NK-92 (cell line): ENCODE results near the gene CTSA.
"Not testable (repeated sequence)": the region's sequence is repeated elsewhere in the genome, so short reads cannot be mapped to it uniquely, and the experiment has no call there.

Experiments used
- DNase-seq: peaks from one replicate; lab custom pipeline; 2025; ENCODE audit not compliant: unreplicated experiment; lab: John Stamatoyannopoulos, UW

Gene CTSA

DNA sequence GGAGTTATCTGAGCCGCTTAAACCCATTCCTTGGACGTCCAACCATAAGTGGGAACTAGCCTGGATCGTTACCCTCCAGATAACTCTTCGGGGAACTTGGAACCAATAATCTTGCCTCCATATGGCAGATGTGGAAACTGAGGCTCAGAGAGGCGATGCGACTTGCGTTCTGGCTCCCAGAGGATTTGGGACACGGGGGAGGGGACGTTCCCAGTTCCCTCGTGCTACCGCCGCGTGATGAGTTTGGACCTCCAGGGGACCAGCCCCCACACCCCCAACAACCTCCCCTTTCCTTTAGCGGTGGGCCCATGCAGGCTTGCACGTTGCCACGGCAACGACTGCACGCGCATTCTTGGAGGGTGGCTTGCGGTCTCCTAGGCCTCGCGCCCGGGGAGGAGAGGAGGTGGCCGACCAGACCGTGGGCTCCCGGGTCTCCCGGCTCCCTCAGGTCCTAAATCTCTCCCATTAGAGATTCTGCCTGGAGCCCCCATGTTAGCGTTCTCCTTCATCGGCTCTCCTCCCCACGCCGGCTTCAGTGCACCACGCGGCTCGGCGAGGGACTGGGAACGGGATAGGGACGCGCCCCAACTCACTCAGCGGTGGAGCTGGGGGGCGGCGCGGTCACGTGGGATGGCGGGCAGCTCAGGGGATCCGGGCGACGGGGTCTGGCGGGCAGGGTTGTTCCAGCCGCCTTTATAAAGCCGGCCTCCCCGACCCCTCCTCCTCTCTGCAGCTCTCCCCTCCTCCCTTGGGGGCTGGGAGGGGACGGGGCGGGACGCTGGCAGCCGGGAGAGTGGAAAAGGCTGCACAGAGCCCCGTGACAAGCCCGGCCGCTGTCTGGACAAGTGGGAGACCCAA lies 20.6 kb downstream of the CTSA start, which contains the start of gene PLTP:
Gene PLTP (minus strand): TSS at position 670 of the 858 bp plus-strand sequence. CDS start 703 bp downstream, outside the sequence.
- DNase-seq, result no peak

GRCh38 chr20:45912344-45912682 lies 21.2 kb downstream of the CTSA start:
- DNase-seq, result no peak

GRCh38 chr20:45913116-45913515 lies 22.0 kb downstream of the CTSA start:
- DNase-seq, result no peak

DNA sequence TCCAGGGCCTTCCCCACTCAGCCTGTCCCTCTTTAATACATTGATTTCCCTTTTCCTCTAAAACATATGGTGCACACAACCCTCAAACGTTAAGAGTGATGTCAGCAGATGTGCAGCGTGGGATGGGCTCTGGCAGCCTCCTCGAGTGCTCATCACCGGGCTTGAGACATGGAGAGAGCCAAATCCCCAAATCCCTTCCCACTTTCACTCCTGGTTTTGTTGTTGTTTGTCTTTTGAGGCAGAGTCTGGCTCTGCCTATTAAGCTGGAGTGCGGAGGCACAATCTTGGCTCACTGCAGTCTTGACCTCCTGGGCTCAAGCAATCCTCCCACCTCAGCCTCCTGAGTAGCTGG lies 26.6 kb downstream of the CTSA start:
- DNase-seq, result no peak

- DNase-seq, result no peak
Measured at GRCh38 chr20:45918182-45918737, 27.1 kb downstream of the CTSA start.

GRCh38 chr20:45918779-45919537 lies 27.8 kb downstream of the CTSA start:
- no peak for DNase-seq

DNA sequence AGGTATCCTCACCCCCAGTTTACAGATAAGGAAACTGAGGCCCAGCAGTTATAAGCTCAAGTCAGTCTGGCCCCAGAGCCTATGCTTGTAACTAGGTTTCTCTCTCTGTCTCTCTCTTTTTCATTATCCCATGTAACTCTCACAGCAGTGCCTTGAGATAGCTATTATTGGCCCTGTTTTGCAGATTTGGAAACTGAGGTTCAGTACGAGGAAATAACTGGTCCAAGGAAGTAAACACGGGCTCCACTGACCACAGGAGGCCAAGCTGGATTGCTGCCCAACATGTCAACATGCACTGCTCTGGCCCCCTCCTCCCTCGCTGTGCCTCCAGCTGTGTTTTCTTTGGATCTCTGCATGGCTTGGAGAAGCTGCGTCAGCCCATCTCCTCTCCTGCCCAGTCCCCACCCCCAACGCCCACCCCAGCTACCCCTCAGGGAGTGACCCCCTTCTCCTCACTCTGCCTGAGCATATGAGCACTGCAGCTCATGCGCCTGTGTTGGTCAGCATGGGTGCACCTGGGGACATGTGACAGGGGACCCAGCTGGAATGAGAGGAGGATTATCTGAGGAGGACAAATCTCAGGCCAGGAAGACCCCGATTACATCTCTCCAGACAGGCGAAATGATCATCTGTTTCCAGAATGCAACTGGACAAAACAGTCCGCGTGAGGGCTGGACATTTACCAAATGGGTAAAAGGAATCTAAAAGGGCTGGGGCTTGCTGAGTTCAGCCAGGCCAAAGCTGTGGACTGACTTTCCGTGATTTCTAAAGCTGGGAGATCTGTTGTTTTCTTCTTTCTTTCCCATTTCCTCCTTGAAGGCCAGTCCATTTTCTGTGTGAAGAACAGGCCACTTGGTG lies 28.6 kb downstream of the CTSA start:
- DNase-seq, result no peak

DNA sequence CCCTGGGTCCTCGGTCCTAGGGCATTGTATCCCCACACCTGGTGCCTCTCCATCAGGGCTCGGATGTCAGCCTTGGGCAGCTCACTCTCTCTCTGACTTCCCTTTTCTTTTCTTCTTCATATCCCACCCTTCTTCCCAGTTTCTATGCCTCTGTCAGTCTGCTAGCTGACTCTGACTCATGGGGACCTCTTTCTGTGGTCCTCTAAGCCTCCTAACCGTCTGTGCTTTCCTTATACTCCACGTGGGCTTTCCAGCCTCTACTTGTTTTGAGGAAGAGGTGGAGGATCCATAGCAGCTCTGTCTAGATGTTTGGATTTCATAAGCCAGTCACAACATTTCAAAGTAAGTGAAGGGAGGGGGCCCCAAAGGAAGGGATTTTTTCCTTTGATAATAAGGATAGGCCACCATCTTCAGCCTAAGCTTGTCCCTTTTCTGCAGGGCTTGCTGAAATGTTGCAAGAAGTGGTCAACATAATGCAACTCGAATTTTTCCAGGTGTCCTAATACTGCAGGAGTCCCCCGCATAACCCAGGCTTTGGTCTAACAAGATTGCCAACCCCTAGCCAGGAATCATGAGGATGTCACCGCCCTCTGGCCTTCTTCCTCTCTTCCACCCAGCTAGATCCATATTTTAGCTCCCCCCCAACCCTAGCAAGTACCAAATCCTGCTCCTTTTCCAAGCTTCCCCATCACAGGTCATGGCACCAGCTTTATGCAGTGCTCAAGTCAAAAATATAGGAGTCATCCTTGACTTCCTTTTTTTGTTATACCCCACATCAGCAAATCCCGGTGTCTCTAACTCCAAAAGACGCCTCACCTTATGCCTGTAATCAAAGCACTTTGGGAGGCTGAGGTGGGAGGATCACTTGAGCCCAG lies 29.6 kb downstream of the CTSA start:
- no peak for DNase-seq

DNA sequence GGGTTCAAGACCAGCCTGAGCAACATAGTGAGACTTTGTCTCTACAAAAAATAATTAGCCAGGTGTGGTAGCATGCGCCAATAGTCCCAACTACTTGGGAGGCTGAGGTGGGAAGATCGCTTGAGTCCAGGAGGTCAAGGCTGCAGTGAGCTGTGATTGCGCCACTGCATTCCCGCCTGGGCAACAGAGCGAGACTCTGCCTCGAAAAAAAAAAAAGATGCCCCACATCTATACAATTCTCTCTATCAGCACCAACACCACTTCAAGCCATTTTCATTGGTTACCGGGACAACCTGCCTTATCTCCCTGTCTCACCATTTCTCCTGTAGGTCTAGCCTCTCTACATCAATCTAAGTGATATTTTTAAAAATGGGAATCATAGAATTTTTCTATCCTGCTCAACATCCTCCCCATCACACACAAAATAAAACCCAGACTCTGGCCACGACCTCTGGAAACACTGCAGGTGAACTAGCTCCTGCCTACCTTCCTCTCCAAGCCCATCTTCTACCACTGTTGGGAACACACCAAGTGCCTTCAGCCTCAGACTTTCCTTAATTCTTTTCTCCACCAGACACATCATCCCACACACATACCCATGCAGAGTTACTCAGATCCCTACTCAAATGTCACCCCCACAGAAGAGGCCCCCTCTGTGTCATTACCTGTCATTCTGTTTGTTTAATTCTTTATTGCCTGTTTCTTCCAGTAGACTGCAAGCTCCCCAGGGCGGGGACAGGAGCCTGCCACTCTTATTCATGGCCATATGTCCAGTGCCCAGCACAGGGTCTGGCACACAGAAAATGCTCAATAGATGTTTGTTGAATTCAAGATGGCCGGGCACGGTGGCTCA lies 30.4 kb downstream of the CTSA start:
- no peak for DNase-seq

DNA sequence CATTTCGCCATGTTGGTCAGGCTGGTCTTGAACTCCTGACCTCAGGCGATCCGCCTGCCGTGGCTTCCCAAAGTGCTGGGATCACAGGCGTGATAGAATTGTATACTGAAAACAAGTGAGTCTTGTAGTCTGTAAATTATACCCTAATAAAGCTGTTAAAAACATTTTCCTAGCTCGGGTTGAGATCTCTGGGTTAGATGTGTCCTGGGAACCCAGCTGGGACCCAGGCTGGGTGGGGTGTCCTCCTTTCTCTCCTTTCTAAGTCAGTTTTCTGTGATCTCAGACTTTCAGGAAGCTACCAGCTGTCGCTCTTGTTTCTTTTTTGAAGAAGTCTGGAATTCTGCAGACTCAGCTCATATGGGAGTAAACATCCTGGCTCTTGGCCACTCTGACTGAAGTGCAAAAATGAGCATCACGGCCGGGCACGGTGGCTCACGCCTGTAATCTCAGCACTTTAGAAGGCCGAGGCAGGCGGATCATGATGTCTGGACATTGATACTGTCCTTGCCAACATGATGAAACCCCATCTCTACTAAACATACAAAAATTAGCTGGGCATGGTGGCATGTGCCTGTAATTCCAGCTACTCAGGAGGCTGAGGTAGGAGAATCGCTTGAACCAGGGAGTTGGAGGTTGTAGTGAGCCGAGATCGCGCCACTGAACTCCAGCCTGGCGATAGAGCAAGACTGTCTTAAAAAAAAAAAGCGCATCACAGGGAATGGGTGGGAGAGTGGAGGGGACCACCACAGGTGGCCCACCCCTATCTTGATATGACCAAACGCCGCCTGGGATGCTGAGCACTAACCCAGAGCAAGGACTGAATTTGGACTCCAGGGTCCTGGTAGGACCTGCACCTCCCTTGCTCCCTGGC lies 33.5 kb downstream of the CTSA start:
- no peak for DNase-seq

DNA sequence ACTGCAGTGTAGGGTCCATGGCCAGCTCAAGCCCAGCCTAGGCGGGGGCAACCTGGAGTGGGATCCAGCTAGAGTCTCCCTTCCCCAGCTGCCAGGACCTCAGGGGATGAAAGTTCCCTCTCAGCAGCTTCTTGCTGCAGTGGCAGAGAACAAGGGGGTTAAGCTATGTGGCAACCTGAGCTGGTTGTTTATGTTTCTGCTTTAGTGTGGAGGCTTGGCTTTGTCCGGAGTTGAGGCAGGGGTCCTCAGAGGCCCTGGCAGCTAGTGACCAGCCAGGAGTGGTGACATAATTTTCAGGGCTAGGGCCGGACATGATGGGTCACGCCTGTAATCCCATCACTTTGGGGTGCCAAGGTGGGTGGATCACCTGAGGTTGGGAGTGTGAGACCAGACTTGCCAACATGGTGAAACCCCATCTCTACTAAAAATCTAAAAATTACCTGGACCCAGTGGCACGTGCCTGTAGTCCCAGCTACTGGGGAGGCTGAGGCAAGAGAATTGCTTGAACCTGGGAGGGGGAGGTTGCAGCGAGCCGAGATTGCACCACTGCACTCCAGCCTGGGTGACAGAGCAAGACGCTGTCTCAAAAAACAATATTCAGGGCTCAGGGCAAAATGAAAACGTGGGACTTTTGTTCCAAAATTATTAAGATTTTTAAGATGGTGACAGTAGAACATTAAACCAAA lies 34.8 kb downstream of the CTSA start:
- no peak for DNase-seq

GRCh38 chr20:45926731-45927070 lies 35.6 kb downstream of the CTSA start:
- DNase-seq, result no peak

DNA sequence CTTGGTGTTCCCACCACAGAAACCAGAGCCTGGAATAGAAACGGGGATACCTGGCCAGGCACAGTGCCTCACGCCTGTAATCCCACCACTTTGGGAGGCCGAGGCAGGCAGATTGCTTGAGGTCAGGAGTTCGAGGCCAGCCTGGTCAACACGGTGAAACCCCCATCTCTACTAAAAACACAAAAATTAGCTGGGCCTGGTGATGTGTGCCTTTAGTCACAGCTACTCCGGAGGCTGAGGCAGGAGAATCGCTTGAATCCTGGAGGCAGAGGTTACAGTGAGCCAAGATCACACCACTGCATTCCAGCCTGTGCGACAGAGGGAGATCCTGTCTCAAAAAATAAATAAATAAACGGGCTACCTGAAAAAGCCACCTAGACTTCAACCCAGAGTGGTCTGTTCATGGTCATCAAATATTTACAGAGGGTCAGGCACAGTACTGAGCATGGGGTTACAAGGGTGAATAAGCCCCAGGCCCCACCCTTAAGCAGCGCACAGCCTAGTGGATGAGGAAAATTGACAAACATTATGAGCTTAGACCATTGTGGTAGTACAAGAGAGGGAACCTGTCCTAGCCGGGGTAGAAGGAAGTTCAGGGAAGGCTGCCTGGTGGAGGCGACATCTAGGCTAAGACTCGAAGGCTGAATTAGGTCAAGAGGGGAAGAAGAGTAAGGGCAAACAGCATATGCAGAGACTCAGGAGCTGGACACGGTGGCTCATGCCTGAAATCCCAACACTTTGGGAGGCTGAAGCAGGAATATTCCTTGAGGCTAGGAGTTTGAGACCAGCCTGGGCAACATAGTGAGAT lies 36.1 kb downstream of the CTSA start:
- DNase-seq, result no peak

GRCh38 chr20:45931680-45932079 lies 40.5 kb downstream of the CTSA start:
- DNase-seq, result not testable (repeated sequence)

DNA sequence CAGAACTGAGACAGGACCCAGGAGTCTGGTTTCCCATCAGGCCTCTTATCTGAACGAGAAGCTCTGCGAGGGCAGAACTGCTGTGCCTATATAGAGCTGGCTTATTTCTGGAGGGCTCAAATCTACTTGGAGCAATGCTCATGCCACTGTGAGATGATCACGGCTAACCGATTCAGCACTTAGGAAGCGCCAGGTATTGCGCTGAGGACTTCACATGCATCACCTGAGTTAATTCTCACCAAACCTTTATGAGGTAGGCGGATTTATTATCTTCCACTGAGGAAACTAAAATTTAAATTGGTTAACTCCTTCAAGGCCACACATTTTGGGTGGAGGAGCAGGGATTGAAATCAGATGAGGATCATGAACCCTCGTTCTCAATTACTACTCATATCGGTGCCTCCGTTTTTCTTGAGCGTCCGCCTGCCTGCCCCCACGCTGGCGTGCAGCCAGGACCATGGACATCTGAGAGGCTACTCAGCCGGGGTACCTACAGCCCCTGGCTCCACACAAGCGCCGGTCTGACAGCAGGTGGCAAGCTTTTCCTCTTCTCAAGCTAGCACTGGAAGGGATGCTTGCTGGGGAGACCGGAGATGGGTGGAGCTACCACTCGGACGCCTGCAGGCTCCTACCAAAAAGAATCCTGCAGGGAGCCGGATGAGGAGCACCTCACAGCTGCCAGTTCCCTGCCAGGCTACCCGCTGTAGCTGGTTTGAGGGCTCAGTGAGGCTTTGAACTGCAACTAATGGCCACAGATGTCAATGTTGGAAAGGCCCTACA lies 42.3 kb downstream of the CTSA start:
- no peak for DNase-seq

DNA sequence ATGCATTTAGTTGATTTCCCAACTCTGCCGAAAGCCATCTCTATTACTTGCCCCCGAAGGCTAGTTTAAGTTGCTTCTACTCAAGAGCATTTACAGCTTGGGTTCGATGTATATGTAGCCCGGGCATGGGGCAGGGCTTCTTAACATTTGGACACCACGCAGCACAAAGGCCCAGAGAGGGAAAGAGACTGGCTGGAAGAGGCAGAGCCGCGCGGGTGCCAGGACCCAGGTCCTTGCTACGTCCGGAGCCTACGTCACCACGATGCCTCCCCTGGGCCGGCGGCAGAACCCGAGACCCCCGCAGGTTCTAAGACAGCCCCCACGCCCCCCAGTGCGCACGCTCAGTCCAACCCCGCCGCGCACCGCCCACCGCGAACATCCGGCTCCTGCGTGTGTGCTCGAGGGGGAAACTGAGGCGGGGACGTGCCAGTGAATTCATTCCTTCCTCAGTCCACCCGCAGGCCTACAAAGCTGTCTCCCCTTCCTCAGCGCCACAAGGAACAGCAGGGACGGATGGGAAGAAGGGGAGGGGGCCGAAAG lies 43.0 kb downstream of the CTSA start:
- DNase-seq, result no peak
